HFFc6 (cell line): ENCODE data around the gene SLC29A4. TPM values are rescaled to one million over a fixed set of nuclear protein-coding genes. Genes with fewer than 3 reads are reported as not detected.

Source experiments
- DNase-seq: peaks from one replicate; pipeline ENCODE4 v3.0.0-alpha.2; 2018
- H3K27ac Mint-ChIP-seq: 2 replicates; pipeline ENCODE4 v1.8.0; 2020; ENCODE audit warnings: mild to moderate bottlenecking, mixed read lengths
- H3K27me3 Mint-ChIP-seq: 2 replicates; pipeline ENCODE4 v1.8.0; 2021; ENCODE audit warnings: mild to moderate bottlenecking, moderate library complexity, mixed read lengths; ENCODE audit not compliant: insufficient read depth
- H3K36me3 Mint-ChIP-seq: 2 replicates; pipeline ENCODE4 v1.8.0; 2021; ENCODE audit warnings: low read depth, mixed read lengths
- H3K4me1 Mint-ChIP-seq: 2 replicates; pipeline ENCODE4 v1.8.0; 2020; ENCODE audit warnings: low read depth, mixed read lengths
- H3K4me3 Mint-ChIP-seq: 2 replicates; pipeline ENCODE4 v1.8.0; 2020; ENCODE audit warnings: mild to moderate bottlenecking, moderate library complexity, mixed read lengths
- H3K9me3 Mint-ChIP-seq: 2 replicates; pipeline ENCODE4 v1.8.0; 2020; ENCODE audit warnings: mild to moderate bottlenecking, mixed read lengths
- CTCF ChIP-seq: fragments of 200-600 bp; sonication (generic); IDR thresholded peaks from 2 replicates; pipeline ENCODE4 v1.5.0; 2021; ENCODE audit warnings: antibody characterized with exemption, mild to moderate bottlenecking
- total RNA-seq, 6 experiments: library from RNA; stranded (reverse); fragmentation: NEBNext Ultra II Directional; extraction: Animal tissue kit (Norgen Biotek cat#: 25700); gene quantifications; 2 replicates in 1 of 6; 3 replicates in 5 of 6; pipeline ENCODE4 v1.2.3, GENCODE V29; 2021

The SLC29A4 gene
- total RNA-seq, 6 experiments from 2014 or later = 0.62 to 2.1 (median 0.84) TPM

GRCh38 chr7:5348134-5349004 lies 65.6 kb downstream of the SLC29A4 start:
- no peak for TF ChIP-seq CTCF
- H3K9me3 Mint-ChIP-seq = no peaks in the 10 kb centered on the region
- 0 out of 2 replicates have a peak overlapping the region, but pooled peaks have one; percentile 14 for H3K27ac Mint-ChIP-seq
- peaks cover 10% of the 10 kb centered on the region for H3K27me3 Mint-ChIP-seq
- peaks cover 32% of the 10 kb centered on the region for H3K36me3 Mint-ChIP-seq
- H3K4me1 Mint-ChIP-seq = peaks cover 11% of the 10 kb centered on the region; the same call in 1 of the 2 replicates
- no peak overlapping the region for H3K4me3 Mint-ChIP-seq
- DNase-seq = no peak

- no peak overlapping the region for H3K27ac Mint-ChIP-seq
- H3K27me3 Mint-ChIP-seq = peaks cover 10% of the 10 kb centered on the region
- H3K4me3 Mint-ChIP-seq = no peak overlapping the region
- peaks cover 30% of the 10 kb centered on the region for H3K36me3 Mint-ChIP-seq
- no peaks in the 10 kb centered on the region for H3K9me3 Mint-ChIP-seq
- peaks cover 13% of the 10 kb centered on the region for H3K4me1 Mint-ChIP-seq
- no peak for TF ChIP-seq CTCF
- no peak for DNase-seq
Observed at GRCh38 chr7:5349005-5349380, 66.2 kb downstream of the SLC29A4 start.

- H3K27me3 Mint-ChIP-seq = peaks cover 7% of the 10 kb centered on the region
- H3K4me1 Mint-ChIP-seq = peaks cover 19% of the 10 kb centered on the region
- DNase-seq = no peak
- no peak for TF ChIP-seq CTCF
- H3K36me3 Mint-ChIP-seq = peaks cover 32% of the 10 kb centered on the region
- no peak overlapping the region for H3K4me3 Mint-ChIP-seq
- no peaks in the 10 kb centered on the region for H3K9me3 Mint-ChIP-seq
- no peak overlapping the region for H3K27ac Mint-ChIP-seq
Observed at GRCh38 chr7:5349437-5350173, 66.9 kb downstream of the SLC29A4 start.

- H3K4me3 Mint-ChIP-seq = no peak overlapping the region
- no peak overlapping the region for H3K27ac Mint-ChIP-seq
- peaks cover 24% of the 10 kb centered on the region for H3K4me1 Mint-ChIP-seq
- H3K27me3 Mint-ChIP-seq = peaks cover 7% of the 10 kb centered on the region
- H3K9me3 Mint-ChIP-seq = no peaks in the 10 kb centered on the region
- no peak for DNase-seq
- peaks cover 37% of the 10 kb centered on the region for H3K36me3 Mint-ChIP-seq
- no peak for TF ChIP-seq CTCF
Observed at GRCh38 chr7:5350174-5350463, 67.4 kb downstream of the SLC29A4 start.

GRCh38 chr7:5350600-5351385 lies 68.0 kb downstream of the SLC29A4 start:
- peaks cover 37% of the 10 kb centered on the region for H3K36me3 Mint-ChIP-seq
- no peak overlapping the region for H3K4me3 Mint-ChIP-seq
- no peak overlapping the region for H3K27ac Mint-ChIP-seq
- H3K4me1 Mint-ChIP-seq = peaks cover 27% of the 10 kb centered on the region
- H3K27me3 Mint-ChIP-seq = peaks cover 7% of the 10 kb centered on the region
- no peaks in the 10 kb centered on the region for H3K9me3 Mint-ChIP-seq
- no peak for DNase-seq
- no peak for TF ChIP-seq CTCF
